H1 (cell line): ENCODE data around the gene SYT2. TPM values are rescaled to one million over a fixed set of nuclear protein-coding genes. Genes with fewer than 3 reads are reported as not detected.

Source experiments
- CTCF ChIA-PET: fragments of 300-600 bp; sonication (Branson Sonifier 250); formaldehyde crosslinking; loops from one replicate; lab custom pipeline; 2021; ENCODE audit not compliant: partially characterized antibody; lab: Charles Lee
- POLR2A ChIA-PET: fragments of 300-600 bp; sonication (Branson Sonifier 250); formaldehyde crosslinking; loops from one replicate; lab custom pipeline; 2021; ENCODE audit warnings: inconsistent platforms; ENCODE audit not compliant: partially characterized antibody; lab: Charles Lee
- DNase-seq, 2 experiments: peaks; one replicate each; pipeline versions ENCODE4 v3.0.0 to v3.0.0-alpha.2; 2010 to 2022; ENCODE audit warnings: low spot score in 2 of 2, low read depth in 1 of 2, mixed read lengths in 1 of 2
- FAIRE-seq: peaks from 2 replicates; lab custom pipeline; 2011; peaks lifted over from hg19 to GRCh38; lab: Jason Lieb, UNC
- H2AFZ ChIP-seq: 2 replicates; pipeline ENCODE4 v1.8.1; 2012; ENCODE audit warnings: low read length, inconsistent platforms
- H2AK5ac ChIP-seq: 2 replicates; pipeline ENCODE4 v1.6.1; 2013; ENCODE audit warnings: low read depth, low read length
- H2BK120ac ChIP-seq: replicated peaks from 2 replicates; pipeline ENCODE3; 2013; ENCODE audit warnings: low read depth, low read length, inconsistent platforms
- H2BK12ac ChIP-seq: 2 replicates; pipeline ENCODE4 v1.6.1; 2013; ENCODE audit warnings: low read depth, low read length
- H2BK15ac ChIP-seq: 2 replicates; pipeline ENCODE4 v1.6.1; 2013; ENCODE audit warnings: low read length
- H2BK20ac ChIP-seq: 2 replicates; pipeline ENCODE4 v1.6.1; 2013; ENCODE audit warnings: low read length
- H2BK5ac ChIP-seq: 2 replicates; pipeline ENCODE4 v1.6.1; 2013; ENCODE audit warnings: low read depth, low read length
- H3K14ac ChIP-seq: 2 replicates; pipeline ENCODE4 v1.6.1; 2013; ENCODE audit warnings: inconsistent platforms; ENCODE audit not compliant: insufficient read length
- H3K18ac ChIP-seq: 2 replicates; pipeline ENCODE4 v1.6.1; 2013; ENCODE audit warnings: low read length; ENCODE audit errors: extremely low read depth
- H3K23ac ChIP-seq: 2 replicates; pipeline ENCODE4 v1.6.1; 2013; ENCODE audit warnings: inconsistent platforms; ENCODE audit not compliant: insufficient read length
- H3K23me2 ChIP-seq: 2 replicates; pipeline ENCODE4 v1.6.1; 2013; ENCODE audit warnings: low read depth, low read length
- H3K27ac ChIP-seq: 2 replicates; pipeline ENCODE4 v1.6.1; 2011; ENCODE audit warnings: low read depth, low read length, inconsistent platforms
- H3K27me3 ChIP-seq, 4 experiments: replicated peaks in 1 of 4; 1 replicate in 1 of 4; 2 replicates in 3 of 4; pipeline versions ENCODE4 v1.6.1 to v1.8.1; 2011 to 2013; ENCODE audit warnings: low read length in 3 of 4, mild to moderate bottlenecking in 3 of 4, inconsistent platforms in 2 of 4, mixed read lengths in 2 of 4, moderate library complexity in 1 of 4; ENCODE audit not compliant: control insufficient read depth in 3 of 4, insufficient read depth in 3 of 4; ENCODE audit errors: extremely low read depth in 1 of 4
- H3K36me3 ChIP-seq, 4 experiments: 2 replicates each; pipeline versions ENCODE4 v1.6.1 to v1.8.1; 2011 to 2013; ENCODE audit warnings: mild to moderate bottlenecking in 4 of 4, low read length in 3 of 4, moderate library complexity in 2 of 4, control low read depth in 1 of 4, inconsistent platforms in 1 of 4; ENCODE audit not compliant: insufficient read depth in 4 of 4, control insufficient read depth in 2 of 4
- H3K4ac ChIP-seq: replicated peaks from 2 replicates; pipeline ENCODE3; 2013; ENCODE audit warnings: low read length, low read depth, mixed read lengths, inconsistent platforms; ENCODE audit not compliant: insufficient read length
- H3K4me1 ChIP-seq, 4 experiments: replicated peaks in 1 of 4; 1 replicate in 1 of 4; 2 replicates in 3 of 4; pipeline versions ENCODE4 v1.6.1 to v1.8.1; 2011 to 2013; ENCODE audit warnings: low read length in 3 of 4, inconsistent platforms in 2 of 4, mixed read lengths in 1 of 4; ENCODE audit not compliant: insufficient read depth in 4 of 4, control insufficient read depth in 3 of 4
- H3K4me2 ChIP-seq, 2 experiments: 2 replicates each; pipeline versions ENCODE4 v1.6.1 to v1.8.1; 2011 to 2013; ENCODE audit warnings: low read depth in 2 of 2, low read length in 2 of 2, control low read depth in 1 of 2, inconsistent platforms in 1 of 2, mild to moderate bottlenecking in 1 of 2; ENCODE audit not compliant: insufficient read depth in 1 of 2
- H3K4me3 ChIP-seq, 4 experiments: fragments of 200-600, 300-600 bp in 1 of 4; sonication (generic), shearing (Covaris generic), sonication (Bioruptor Twin) in 1 of 4; 2 replicates each; pipeline versions ENCODE4 v1.5.1 to v1.8.1; 2011 to 2016; ENCODE audit warnings: low read length in 4 of 4, low read depth in 3 of 4, control low read depth in 2 of 4, inconsistent platforms in 2 of 4, mild to moderate bottlenecking in 2 of 4, mixed read lengths in 1 of 4, moderate library complexity in 1 of 4; ENCODE audit not compliant: insufficient read depth in 2 of 4; ENCODE audit errors: extremely low read depth in 1 of 4
- H3K56ac ChIP-seq: replicated peaks from 2 replicates; pipeline ENCODE3; 2013; ENCODE audit warnings: low read depth, mild to moderate bottlenecking, mixed read lengths, low read length, inconsistent platforms; ENCODE audit not compliant: insufficient read length
- H3K79me1 ChIP-seq: 2 replicates; pipeline ENCODE4 v1.6.1; 2013; ENCODE audit warnings: low read depth, low read length, control low read depth
- H3K79me2 ChIP-seq, 2 experiments: 2 replicates each; pipeline versions ENCODE4 v1.6.1 to v1.8.1; 2012 to 2013; ENCODE audit warnings: low read length in 2 of 2, mild to moderate bottlenecking in 2 of 2, inconsistent platforms in 1 of 2; ENCODE audit not compliant: insufficient read depth in 2 of 2, control insufficient read depth in 1 of 2
- H3K9ac ChIP-seq, 4 experiments: replicated peaks in 1 of 4; 1 replicate in 1 of 4; 2 replicates in 3 of 4; pipeline versions ENCODE4 v1.6.1 to v1.8.1; 2011 to 2013; ENCODE audit warnings: low read depth in 3 of 4, low read length in 3 of 4, control low read depth in 2 of 4, mild to moderate bottlenecking in 2 of 4, moderate library complexity in 2 of 4, inconsistent platforms in 1 of 4; ENCODE audit errors: extremely low read depth in 1 of 4
- H3K9me3 ChIP-seq, 2 experiments: 2 replicates each; pipeline versions ENCODE4 v1.6.1 to v1.8.1; 2012 to 2013; ENCODE audit warnings: mild to moderate bottlenecking in 2 of 2, moderate library complexity in 2 of 2, control low read depth in 1 of 2, inconsistent platforms in 1 of 2, low read depth in 1 of 2, low read length in 1 of 2, mixed read lengths in 1 of 2; ENCODE audit not compliant: insufficient read depth in 2 of 2
- H4K20me1 ChIP-seq, 2 experiments: replicated peaks in 1 of 2; 2 replicates each; pipeline versions ENCODE3 to v1.8.1; 2011 to 2013; ENCODE audit warnings: inconsistent platforms in 2 of 2, low read length in 2 of 2, mild to moderate bottlenecking in 1 of 2; ENCODE audit not compliant: insufficient read depth in 2 of 2, control insufficient read depth in 1 of 2
- H4K5ac ChIP-seq: 2 replicates; pipeline ENCODE4 v1.6.1; 2013; ENCODE audit warnings: low read length, low read depth, mixed read lengths, inconsistent platforms; ENCODE audit not compliant: insufficient read length
- H4K8ac ChIP-seq: 2 replicates; pipeline ENCODE4 v1.8.0; 2013; ENCODE audit warnings: mild to moderate bottlenecking, moderate library complexity, low read length, inconsistent platforms; ENCODE audit not compliant: insufficient read depth; ENCODE audit errors: extremely low read depth
- H4K91ac ChIP-seq: replicated peaks from 2 replicates; pipeline ENCODE3; 2013; ENCODE audit warnings: low read length, mixed read lengths, inconsistent platforms; ENCODE audit not compliant: insufficient read length
- FOSL1 ChIP-seq: IDR thresholded peaks from 2 replicates; pipeline ENCODE4 v1.6.1; 2011; ENCODE audit warnings: mild to moderate bottlenecking, low read depth, low read length, moderate library complexity; ENCODE audit not compliant: insufficient read depth
- WGBS, 2 experiments: shearing (Covaris generic) in 1 of 2; methylation state at CpG; one replicate each; pipeline versions ENCODE4 v1.1.6 to v1.1.7; 2013 to 2015; ENCODE audit warnings: low lambda C conversion rate in 2 of 2, mixed read lengths in 2 of 2, inconsistent platforms in 1 of 2, low coverage in 1 of 2, missing lambda C conversion rate in 1 of 2; ENCODE audit not compliant: insufficient replicate concordance in 2 of 2, insufficient coverage in 1 of 2, insufficient read length in 1 of 2; ENCODE audit errors: extremely low coverage in 1 of 2, missing lambda C conversion rate in 1 of 2; 5-methylcytosine and 5-hydroxymethylcytosine counted together
- polyA plus RNA-seq, 7 experiments: library from polyadenylated mRNA; depleted of rRNA in 3 of 7; stranded (reverse) in 5 of 7; unstranded in 2 of 7; fragments of >200 nt in 5 of 7; fragments of 200-250 nt in 2 of 7; gene quantifications; 1 replicate in 5 of 7; 2 replicates in 1 of 7; 4 replicates in 1 of 7; pipeline versions ENCODE4 v1.2.1 to v1.2.3, GENCODE V29; 2011 to 2013; ENCODE audit warnings: missing spikeins in 2 of 7, mixed read lengths in 2 of 7
- total RNA-seq: library from RNA; stranded (reverse); fragmentation: NEBNext Ultra II Directional; extraction: Animal tissue kit (Norgen Biotek cat#: 25700); gene quantifications from 2 replicates; pipeline ENCODE4 v1.2.1, GENCODE V29; 2021

The SYT2 gene
- total and polyA plus RNA-seq, 2 of the 8 experiments (the other 6 are each of a cell fraction or from before 2014, with no cell fraction given): 2.8 to 11.0 TPM

- Histone ChIP-seq H3K79me1 (no peaks in the 10 kb centered on the region), H2BK120ac (no peak overlapping the region), H4K20me1 (peaks cover 0 to 6% of the 10 kb centered on the region in 2 experiments), H2BK12ac (no peak overlapping the region), H3K56ac (no peak overlapping the region), H3K4me1 (no peaks in the 10 kb centered on the region), H3K4me3 (no peak overlapping the region), H3K9ac (no peak overlapping the region), H3K36me3 (no peaks in the 10 kb centered on the region), H3K9me3 (no peaks in the 10 kb centered on the region), H3K79me2 (no peaks in the 10 kb centered on the region), H3K23me2 (no peaks in the 10 kb centered on the region; the same call in 1 of the 2 replicates), H3K18ac (no peak overlapping the region), H3K14ac (no peak overlapping the region), H3K4ac (no peak overlapping the region), H3K27me3 (no peaks in the 10 kb centered on the region), H3K4me2 (no peak overlapping the region), H3K27ac (no peak overlapping the region), H3K23ac (no peak overlapping the region), H4K5ac (no peak overlapping the region), H4K8ac (no peak overlapping the region), H2AFZ (no peak overlapping the region), H4K91ac (no peak overlapping the region), H2BK20ac (no peak overlapping the region), H2AK5ac (no peak overlapping the region), H2BK5ac (no peak overlapping the region), H2BK15ac (no peak overlapping the region)
- WGBS, 2 experiments: 94% methylated on average over 1 of the region's 1 CpG; no CpG with 5 or more reads in 1 of the 2 experiments
- CTCF ChIA-PET: interaction anchor here (0.6 to 8.3 kb wide), 4 partner anchors 9 to 316 kb away, joined by 3 to 105 read pairs (median 4); no protein-coding TSS in a partner anchor
- DNase-seq: no peak
- FAIRE-seq: no peak
- POLR2A ChIA-PET: interaction anchor here (0.9 kb wide), 1 partner anchor 61 kb away, joined by 3 read pairs; no protein-coding TSS in a partner anchor
- no peak for TF ChIP-seq FOSL1
Measured at GRCh38 chr1:202664083-202664482, 46.2 kb downstream of the SYT2 start.
